Middle frontal gyrus (tissue), 1 donor: ENCODE results near the gene AIMP1.
"Not testable (repeated sequence)": the region's sequence is repeated elsewhere in the genome, so short reads cannot be mapped to it uniquely, and the experiment has no call there.

ENCODE experiments used
- DNase-seq: peaks from one replicate; pipeline ENCODE4 v3.0.0-alpha.2; 2015; ENCODE audit warnings: low spot score; ENCODE audit errors: extremely low spot score

AIMP1 gene

DNA sequence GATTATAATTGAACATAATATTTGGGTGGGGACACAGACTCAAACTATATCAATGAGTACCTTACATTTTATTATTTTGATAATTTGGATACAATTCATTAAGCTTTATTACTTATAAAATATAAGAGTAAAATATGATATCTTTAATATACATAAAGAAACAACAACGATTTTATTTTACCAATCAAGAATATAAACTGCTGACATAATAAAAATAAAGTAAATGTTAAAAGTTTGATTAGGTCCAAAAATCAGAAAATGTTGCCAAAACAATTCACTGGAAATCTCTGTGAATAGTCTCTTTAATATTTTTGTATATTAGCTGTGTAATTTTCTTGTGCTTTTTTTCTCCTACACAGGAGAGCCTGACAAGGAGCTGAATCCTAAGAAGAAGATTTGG lies 30.8 kb downstream of the AIMP1 start:
- DNase-seq = no peak

DNA sequence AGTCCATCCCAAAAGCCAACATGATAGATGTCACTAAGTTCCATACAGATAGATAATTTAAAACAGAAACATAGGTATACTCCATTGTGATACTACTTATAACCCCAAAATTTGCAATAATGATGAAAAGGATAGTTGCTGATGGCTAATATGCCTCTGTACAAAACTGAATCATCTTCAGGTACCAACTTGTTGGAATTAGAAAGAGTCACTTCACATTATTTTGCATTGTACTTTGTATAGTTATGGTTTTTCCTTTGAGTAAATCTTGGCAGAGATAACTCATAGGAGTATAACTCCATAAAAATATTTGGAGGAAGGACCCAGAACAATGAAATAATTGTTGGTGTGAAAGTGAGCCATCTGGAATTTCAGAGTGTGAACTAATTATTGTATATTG lies 34.7 kb downstream of the AIMP1 start:
- no peak for DNase-seq

DNA sequence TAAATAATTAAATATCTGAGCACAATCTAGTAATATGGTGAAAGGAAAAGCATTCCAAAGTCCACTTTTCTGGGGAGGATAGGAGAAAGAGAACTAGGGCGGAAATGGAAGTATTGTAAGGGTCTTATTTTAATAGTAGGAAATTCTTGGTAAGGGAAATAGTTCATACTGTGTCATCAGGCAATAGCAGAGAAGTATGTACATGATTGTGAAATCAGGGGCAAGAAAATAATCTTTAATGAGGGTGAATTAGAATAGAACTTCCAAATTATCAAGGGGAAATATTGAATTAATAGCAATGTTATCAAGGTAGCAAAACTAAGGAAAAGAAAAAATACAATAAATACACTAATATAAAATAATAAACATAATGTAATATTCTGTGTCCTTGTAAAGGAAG lies 37.4 kb downstream of the AIMP1 start:
- no peak for DNase-seq

DNA sequence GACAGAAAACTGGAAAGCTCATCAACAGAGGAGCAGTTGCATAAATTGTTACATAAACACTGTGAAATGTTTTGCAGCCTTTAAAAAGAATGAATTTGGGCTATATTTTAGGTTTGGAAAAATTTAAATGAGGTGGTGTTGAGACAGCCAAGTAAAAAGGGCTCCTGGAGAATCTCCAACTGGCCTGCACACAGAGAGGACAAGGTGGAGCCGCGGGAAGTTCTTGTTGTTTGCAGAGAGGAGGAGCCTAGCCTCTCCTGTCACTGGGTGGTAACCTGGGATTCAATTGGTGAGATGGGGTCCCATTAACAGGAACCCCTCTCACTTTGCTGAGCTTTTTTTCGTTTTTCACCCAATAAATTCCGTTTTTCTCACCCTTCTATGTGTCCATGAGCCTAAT lies 38.8 kb downstream of the AIMP1 start:
- DNase-seq = no peak

DNA sequence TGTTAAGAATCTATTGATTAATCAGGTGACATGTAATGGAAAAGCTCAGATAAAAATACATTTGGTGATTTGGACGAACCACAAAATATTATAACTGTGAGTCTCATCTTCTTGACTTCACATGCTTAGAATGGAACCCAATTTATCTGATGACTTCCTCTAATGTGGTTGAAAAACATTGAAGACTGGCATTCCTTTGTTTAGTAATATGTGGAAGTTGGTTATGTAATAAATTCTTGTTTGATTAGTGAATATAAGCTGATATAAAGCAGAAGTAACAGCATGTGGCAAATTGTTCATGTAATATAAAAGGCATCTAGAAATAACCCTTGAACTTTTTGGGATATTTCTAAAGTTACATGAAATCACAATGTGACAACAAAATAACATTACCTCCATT lies 42.5 kb downstream of the AIMP1 start:
- DNase-seq = no peak

DNA sequence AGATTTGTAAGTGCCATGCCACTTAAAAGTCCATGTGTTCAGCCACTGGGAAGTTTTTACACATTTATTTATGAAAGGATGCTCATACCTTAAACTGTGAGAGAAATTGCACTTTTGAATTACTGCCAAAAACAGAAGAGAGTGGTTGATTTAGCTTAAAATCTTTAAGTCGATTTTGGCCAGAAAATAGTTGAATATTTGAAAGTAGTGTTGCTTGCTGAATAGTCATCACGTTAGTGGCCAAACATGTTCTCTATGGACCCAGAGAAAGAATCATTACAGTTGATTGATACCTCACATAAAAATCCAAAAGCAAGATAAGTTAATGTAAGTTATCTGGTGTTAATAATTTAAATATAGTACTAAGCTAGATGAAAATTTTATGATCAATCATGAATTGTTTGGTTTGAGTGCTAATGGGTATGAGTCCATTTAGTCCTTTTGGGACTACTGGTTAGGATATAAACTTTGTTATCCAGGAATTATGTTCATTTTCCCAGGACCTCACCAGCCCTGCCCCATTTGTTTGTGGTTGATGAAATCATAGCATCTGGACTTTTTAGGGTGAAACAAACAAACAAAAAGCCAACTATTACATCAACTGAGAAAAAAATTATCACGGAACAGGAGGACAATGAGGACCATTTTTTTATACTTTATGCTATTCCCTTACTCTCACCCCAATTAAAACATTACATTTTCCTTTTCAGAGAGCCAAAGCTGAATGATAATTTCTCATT lies 45.9 kb downstream of the AIMP1 start:
- DNase-seq = no peak

DNA sequence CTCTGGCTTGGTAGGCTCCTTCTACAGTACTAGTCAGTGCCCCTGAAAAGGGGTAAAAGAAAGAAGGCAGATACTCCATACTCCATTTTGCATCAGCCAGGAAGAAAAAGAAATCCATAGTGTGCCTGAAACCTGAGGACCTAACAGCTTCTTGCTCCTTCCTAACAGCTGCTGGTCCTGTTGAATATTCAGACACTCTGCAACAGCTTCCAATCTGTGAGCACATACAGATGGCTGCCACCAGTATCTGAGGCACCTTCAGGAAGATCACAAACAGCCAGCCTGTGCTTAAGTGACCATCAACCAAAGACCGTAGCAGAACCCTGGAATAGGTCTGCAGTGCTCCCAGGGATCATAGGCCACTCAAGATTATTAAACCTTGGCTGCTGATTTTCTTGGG lies 47.9 kb downstream of the AIMP1 start:
- no peak for DNase-seq

DNA sequence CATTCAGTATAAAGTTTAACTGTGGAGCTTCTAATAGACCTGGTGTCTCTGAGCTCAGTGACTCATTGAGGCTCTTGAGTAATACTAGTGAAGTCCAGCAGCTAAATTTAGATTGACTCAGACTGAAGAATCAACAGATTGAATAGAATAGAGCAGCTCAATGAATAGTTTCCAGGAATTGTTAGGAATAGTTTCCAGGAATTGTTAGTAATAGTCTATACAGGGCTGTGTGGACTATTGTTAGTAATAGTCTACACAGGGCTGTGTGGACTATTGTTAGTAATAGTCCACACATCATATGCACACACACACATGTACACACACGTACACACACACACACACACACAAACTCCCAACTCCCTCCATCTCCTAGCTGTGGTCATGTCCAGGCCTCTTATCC lies 49.3 kb downstream of the AIMP1 start:
- no peak for DNase-seq

DNA sequence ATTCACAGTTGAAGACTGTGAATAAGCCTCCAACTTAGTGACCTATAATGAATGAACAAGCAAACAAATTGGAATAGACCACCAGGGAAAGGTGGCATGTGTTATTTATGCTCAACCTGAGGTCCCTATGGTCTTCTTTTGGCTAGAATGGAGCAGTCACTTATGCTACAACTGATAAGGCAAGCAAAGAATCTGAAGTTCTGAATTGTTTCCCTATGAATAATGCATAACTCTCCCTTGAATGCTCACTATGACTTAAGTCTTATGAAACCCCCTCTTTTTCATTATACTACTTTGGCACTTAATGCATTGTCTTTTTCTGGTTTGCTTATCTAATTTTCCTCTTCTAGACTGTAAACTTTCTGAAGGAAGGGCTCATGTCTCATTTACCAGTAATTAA lies 49.7 kb downstream of the AIMP1 start:
- DNase-seq = no peak

DNA sequence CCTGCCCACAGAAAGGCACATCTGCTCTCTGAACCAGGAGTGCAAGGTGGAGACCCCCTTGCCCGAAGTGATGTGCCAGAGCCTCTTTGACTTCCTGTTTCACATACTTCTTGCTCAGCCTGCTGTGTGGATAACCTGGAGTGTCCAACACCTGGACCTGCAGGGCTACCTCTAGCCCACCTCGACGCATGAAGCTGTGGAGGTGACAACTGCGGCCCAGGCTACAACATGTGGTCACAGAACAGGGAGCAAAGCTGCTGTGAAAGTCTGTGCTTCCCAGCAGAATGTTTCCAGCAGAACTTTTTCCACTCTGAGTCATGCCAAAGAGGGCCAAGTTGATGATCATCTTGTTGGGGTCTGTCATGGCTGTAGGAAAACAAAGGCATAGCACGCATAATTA lies 50.7 kb downstream of the AIMP1 start:
- DNase-seq = no peak

DNA sequence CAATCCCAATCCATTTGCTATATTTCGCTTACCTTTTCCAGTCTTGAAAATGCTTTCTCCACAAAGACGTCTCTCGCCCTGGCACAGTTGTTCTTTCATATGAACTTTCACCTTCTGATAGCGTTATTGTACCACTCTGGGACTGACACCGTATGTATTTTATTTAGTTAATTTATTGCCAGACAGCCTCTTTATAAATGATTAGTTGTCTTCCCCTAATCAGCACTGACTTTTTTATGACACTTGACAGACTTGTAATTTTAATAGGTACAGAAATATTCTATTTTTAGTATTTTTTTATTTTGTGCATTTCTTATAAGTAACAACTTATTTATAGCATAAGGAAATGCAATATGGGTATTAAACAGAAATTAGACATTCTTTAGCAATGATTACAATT lies 52.3 kb downstream of the AIMP1 start, which contains the start of gene GIMD1:
Gene GIMD1, minus strand, starts transcription at position 101 of the 400 bp plus-strand sequence. CDS start 1,343 bp downstream, outside the sequence.
- DNase-seq = no peak

DNA sequence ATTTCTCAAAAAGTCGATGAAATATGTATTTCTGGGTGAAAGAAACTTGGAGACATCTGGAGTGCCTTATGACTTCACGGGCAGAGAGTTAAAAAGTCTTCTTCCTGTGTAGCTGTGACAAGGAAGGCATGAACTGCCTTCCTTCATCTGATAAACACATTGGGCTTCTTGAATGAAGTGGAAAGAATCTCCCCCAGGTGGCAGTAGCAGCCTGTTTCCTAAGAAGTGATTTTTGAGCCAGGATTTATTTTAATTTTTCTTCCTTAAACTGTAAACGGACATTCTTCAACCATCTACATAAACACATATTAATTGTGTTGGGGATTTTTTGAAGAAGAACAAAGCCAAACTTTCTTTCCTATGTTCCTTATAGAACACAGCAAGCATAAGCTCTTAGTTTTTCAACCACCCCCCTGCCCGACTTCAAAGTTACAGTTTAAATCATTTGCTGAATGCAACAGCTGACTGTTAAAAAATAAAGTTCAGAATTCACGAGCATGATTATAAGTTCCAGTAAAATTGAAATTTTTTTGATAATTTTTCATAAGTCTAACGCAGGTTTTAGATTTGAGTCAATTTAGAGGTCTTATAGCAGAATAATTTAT lies 53.2 kb downstream of the AIMP1 start:
- DNase-seq = no peak

DNA sequence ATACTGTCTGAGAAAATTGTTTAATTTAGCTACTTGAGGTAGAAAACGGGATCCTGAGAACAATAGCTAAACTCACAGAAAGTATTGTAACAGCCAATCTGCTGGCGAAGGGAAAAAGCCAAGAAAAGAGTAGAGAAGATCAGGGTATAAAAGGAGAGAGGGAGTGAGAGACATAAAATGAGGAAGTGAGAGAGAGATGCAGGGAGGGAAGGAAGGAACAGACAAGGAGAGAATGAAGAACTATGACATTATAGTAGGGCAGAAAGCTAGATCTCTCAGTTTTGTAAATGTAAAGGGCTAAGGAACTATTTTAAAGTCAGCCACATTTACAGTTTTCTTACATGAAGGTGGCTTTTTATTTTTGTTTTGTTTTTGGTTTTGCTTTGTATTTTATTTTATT lies 53.9 kb downstream of the AIMP1 start:
- no peak for DNase-seq

DNA sequence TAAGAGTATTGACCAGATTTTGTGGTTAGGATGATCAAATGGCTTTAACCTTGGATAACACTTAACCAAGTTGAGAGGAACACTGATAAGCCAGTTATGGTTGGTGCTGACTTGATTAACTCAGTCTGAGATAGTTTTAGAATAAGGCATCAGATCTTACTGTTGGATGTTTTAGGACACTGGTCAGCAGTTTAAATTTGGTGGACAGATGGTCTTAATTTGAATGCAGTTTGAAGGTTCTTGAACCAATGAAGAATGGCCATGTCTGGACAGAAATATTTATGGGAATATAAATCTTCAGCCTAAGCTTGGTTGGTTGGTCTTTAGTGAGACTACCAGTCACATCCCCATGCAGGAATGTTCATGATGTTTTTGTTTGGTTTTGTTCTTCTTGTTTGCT lies 54.8 kb downstream of the AIMP1 start:
- no peak for DNase-seq

DNA sequence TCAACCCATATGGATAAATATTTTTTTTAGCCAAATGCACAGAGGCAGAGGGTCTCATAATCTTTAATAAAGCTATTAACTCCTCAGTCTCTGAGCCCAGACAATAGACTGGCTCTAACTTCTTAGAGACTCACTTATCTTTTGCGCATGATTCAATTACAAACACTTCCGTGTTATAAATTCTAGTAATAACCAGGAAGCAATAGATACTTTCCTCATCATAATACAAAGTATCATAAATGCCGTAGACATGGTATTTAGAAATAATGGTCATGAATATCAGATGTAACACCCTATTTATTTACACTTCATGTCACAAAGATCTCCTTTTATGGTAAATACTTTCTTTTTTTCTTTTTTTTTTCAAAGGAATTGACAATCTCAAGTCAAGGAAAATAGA lies 56.7 kb downstream of the AIMP1 start:
- DNase-seq = no peak

DNA sequence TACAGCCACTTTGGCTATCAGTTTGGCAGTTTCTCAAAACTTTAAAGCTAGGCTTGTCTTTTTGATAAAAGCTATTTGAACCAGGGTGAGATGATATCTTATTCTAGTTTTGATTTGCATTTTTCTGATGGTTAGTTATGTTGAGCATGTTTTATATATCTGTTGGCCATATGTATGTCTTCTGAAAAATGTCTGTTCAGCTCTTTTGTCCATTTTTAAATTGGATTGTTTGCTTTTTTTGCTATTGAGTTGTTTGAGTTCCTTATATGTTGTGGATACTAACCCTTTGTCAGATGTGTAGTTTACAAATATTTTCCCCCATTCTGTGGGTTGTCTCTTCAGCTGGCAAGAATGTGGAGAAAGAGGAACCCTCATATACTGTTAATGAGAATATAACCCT lies 63.8 kb downstream of the AIMP1 start:
- no peak for DNase-seq

DNA sequence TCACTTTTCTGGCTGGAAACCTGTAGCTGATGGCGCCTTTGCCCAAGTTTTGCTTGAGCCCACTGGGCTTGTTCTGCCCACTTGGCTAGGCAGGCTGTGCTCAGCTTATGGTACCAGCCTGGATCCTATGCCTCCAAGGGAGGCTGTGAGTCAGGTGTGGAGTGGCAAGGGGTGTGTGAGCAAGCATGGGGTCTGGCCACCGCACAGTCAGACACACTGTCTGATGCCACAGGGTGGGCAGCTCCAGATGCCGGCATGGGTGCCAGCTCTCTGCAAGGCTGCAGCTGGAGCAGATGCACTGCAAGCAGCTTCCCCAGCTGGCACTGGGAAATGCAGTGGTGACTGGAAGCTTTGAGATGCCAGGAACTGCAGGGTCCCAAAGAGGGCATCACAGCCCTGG lies 68.5 kb downstream of the AIMP1 start:
- no peak for DNase-seq

DNA sequence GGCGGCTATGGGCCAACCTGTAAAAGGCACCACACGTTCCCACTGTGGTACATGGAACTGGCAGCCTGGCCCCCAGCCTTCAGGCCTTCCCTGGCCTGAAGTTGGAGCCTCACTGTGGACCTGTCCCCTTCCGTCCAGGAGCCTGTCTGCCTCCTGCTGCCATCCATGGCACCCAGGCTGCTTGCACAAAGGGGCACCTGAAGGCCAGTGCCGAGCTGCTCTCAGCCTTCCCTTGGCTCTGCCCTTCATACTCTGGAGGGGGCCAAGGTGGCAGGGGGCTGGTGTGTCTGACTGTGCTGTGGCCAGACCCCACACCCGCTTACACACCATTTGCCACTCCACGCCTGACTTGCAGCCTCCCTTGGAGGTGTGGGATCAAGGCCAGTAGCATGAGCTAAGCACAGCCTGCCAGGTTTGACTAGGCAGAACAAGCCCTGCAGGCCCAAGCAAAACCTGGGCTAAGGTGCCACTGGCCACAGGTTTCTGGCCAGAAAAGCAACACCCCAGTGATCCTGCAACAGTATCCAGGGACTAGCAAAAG lies 69.6 kb downstream of the AIMP1 start:
- no peak for DNase-seq

DNA sequence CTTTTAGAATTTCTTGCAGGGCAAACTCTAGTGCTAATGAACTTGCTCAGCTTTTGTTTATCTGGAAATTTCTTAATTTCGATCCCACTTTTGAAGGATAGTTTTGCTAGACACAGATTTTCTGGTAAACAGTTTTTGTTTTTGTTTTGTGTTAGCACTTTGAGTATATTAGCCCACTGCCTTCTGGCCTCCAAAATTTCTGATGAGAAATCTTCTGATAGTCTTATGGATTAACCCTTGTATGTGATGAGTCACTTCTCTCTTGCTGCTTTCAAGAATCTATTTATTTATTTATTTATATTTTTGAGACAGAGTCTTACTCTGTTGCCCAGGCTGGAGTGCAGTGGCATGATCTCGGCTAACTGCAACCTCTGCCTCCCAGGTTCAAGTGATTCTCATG lies 79.2 kb downstream of the AIMP1 start:
- no peak for DNase-seq

DNA sequence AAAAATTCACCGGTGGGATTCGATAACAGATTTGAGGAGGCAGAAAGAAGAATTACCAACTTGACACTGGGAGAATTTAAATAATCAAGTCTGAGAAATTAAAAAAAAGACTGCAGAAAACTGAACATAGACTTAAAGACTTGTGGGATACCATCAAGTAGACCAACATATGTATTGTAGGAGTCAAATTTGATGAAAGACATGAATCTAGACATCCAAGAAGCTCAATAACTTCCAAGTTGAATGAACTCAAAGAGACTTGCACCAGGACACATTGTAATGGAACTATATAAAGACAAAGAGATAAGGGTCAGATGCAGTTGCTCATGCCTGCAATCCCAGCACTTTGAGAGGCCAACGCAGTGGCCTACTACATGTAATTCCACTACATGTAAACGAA lies 82.5 kb downstream of the AIMP1 start:
- DNase-seq = not testable (repeated sequence)
